Measurements from ENCODE around the gene CPEB4.
A peak's percentile ranks its signal among the peaks of the same experiment; 100 is the strongest.

CPEB4 gene

GRCh38 chr5:173972607-173972924 lies 84.4 kb downstream of the CPEB4 start:
- no peaks in the 10 kb centered on the region for H3K27me3 ChIP-seq (ENCODE audit: low read depth, low read length)
- H3K4me1 ChIP-seq (ENCODE audit: control insufficient read depth in 1 of 2, insufficient read depth in 2 of 2, low read length in 2 of 2), result peaks cover 0 to 5% of the 10 kb centered on the region in 2 donors
- H3K9me3 ChIP-seq (ENCODE audit: control insufficient read depth in 1 of 2, low read length in 2 of 2), result no peaks in the 10 kb centered on the region
- H3K4me3 ChIP-seq (ENCODE audit: low read depth in 1 of 2, low read length in 2 of 2), result peak overlapping the region; percentile 62 to 67
- H3K36me3 ChIP-seq (ENCODE audit: control insufficient read depth in 1 of 2, insufficient read depth in 2 of 2, low read length in 2 of 2), result no peaks in the 10 kb centered on the region
- no peak overlapping the region for H3K27ac ChIP-seq (ENCODE audit: low read length)

GRCh38 chr5:173972925-173973615 lies 84.9 kb downstream of the CPEB4 start:
- peaks cover 0 to 5% of the 10 kb centered on the region in 2 donors for H3K4me1 ChIP-seq (ENCODE audit: control insufficient read depth in 1 of 2, insufficient read depth in 2 of 2, low read length in 2 of 2)
- H3K4me3 ChIP-seq (ENCODE audit: low read depth in 1 of 2, low read length in 2 of 2), result peak overlapping the region; percentile 62 to 67
- no peaks in the 10 kb centered on the region for H3K36me3 ChIP-seq (ENCODE audit: control insufficient read depth in 1 of 2, insufficient read depth in 2 of 2, low read length in 2 of 2)
- peak overlapping the region; percentile 26 for H3K27ac ChIP-seq (ENCODE audit: low read length)
- H3K27me3 ChIP-seq (ENCODE audit: low read depth, low read length), result no peaks in the 10 kb centered on the region
- H3K9me3 ChIP-seq (ENCODE audit: control insufficient read depth in 1 of 2, low read length in 2 of 2), result no peaks in the 10 kb centered on the region

GRCh38 chr5:173973616-173973969 lies 85.4 kb downstream of the CPEB4 start:
- Histone ChIP-seq H3K4me1 (ENCODE audit: control insufficient read depth in 1 of 2, insufficient read depth in 2 of 2, low read length in 2 of 2) (peaks cover 0 to 5% of the 10 kb centered on the region in 2 donors), H3K27ac (ENCODE audit: low read length) (no peak overlapping the region), H3K4me3 (ENCODE audit: low read depth in 1 of 2, low read length in 2 of 2) (peak overlapping the region; percentile 62 to 67), H3K9me3 (ENCODE audit: control insufficient read depth in 1 of 2, low read length in 2 of 2) (no peaks in the 10 kb centered on the region), H3K27me3 (ENCODE audit: low read depth, low read length) (no peaks in the 10 kb centered on the region), H3K36me3 (ENCODE audit: control insufficient read depth in 1 of 2, insufficient read depth in 2 of 2, low read length in 2 of 2) (no peaks in the 10 kb centered on the region)

GRCh38 chr5:173974688-173975239 lies 86.6 kb downstream of the CPEB4 start:
- no peak overlapping the region for H3K27ac ChIP-seq (ENCODE audit: low read length)
- H3K27me3 ChIP-seq (ENCODE audit: low read depth, low read length), result no peaks in the 10 kb centered on the region
- peaks cover 0 to 5% of the 10 kb centered on the region in 2 donors for H3K4me1 ChIP-seq (ENCODE audit: control insufficient read depth in 1 of 2, insufficient read depth in 2 of 2, low read length in 2 of 2)
- no peak overlapping the region for H3K4me3 ChIP-seq (ENCODE audit: low read depth in 1 of 2, low read length in 2 of 2)
- H3K36me3 ChIP-seq (ENCODE audit: control insufficient read depth in 1 of 2, insufficient read depth in 2 of 2, low read length in 2 of 2), result no peaks in the 10 kb centered on the region
- H3K9me3 ChIP-seq (ENCODE audit: control insufficient read depth in 1 of 2, low read length in 2 of 2), result no peaks in the 10 kb centered on the region

- H3K9me3 ChIP-seq (ENCODE audit: control insufficient read depth in 1 of 2, low read length in 2 of 2), result peaks cover 0 to 3% of the 10 kb centered on the region in 2 donors
- H3K27ac ChIP-seq (ENCODE audit: low read length), result no peak overlapping the region
These were observed 93.1 kb downstream of the CPEB4 start for GRCh38 chr5:173981185-173981761.

GRCh38 chr5:173984218-173984617 lies 96.1 kb downstream of the CPEB4 start:
- Histone ChIP-seq H3K9me3 (ENCODE audit: control insufficient read depth in 1 of 2, low read length in 2 of 2) (peaks cover 0 to 3% of the 10 kb centered on the region in 2 donors), H3K4me3 (ENCODE audit: low read depth in 1 of 2, low read length in 2 of 2) (no peak overlapping the region), H3K27me3 (ENCODE audit: low read depth, low read length) (peaks cover 3% of the 10 kb centered on the region), H3K27ac (ENCODE audit: low read length) (no peak overlapping the region), H3K4me1 (ENCODE audit: control insufficient read depth in 1 of 2, insufficient read depth in 2 of 2, low read length in 2 of 2) (no peaks in the 10 kb centered on the region), H3K36me3 (ENCODE audit: control insufficient read depth in 1 of 2, insufficient read depth in 2 of 2, low read length in 2 of 2) (no peaks in the 10 kb centered on the region)

More at GRCh38 chr5:173981185-173981761, 93.1 kb downstream of the CPEB4 start:
- Histone ChIP-seq H3K4me3 (ENCODE audit: low read depth in 1 of 2, low read length in 2 of 2) (no peak overlapping the region), H3K36me3 (ENCODE audit: control insufficient read depth in 1 of 2, insufficient read depth in 2 of 2, low read length in 2 of 2) (no peaks in the 10 kb centered on the region), H3K4me1 (ENCODE audit: control insufficient read depth in 1 of 2, insufficient read depth in 2 of 2, low read length in 2 of 2) (no peaks in the 10 kb centered on the region), H3K27me3 (ENCODE audit: low read depth, low read length) (peaks cover 3% of the 10 kb centered on the region)

GRCh38 chr5:173988554-173989431 lies 100.6 kb downstream of the CPEB4 start, which contains the start of gene C5orf47:
TSS of gene C5orf47 (plus strand) at chr5:173989170. CDS start at chr5:173989264, 94 bp downstream.
- H3K4me1 ChIP-seq (ENCODE audit: control insufficient read depth in 1 of 2, insufficient read depth in 2 of 2, low read length in 2 of 2), result no peaks in the 10 kb centered on the region
- no peaks in the 10 kb centered on the region for H3K27me3 ChIP-seq (ENCODE audit: low read depth, low read length)
- H3K36me3 ChIP-seq (ENCODE audit: control insufficient read depth in 1 of 2, insufficient read depth in 2 of 2, low read length in 2 of 2), result no peaks in the 10 kb centered on the region
- H3K4me3 ChIP-seq (ENCODE audit: low read depth in 1 of 2, low read length in 2 of 2), result no peak within 1 kb of the TSS
- H3K27ac ChIP-seq (ENCODE audit: low read length), result no peak within 1 kb of the TSS
- H3K9me3 ChIP-seq (ENCODE audit: control insufficient read depth in 1 of 2, low read length in 2 of 2), result no peaks in the 10 kb centered on the region

GRCh38 chr5:173989432-173990082 lies 101.4 kb downstream of the CPEB4 start:
- Histone ChIP-seq H3K4me1 (ENCODE audit: control insufficient read depth in 1 of 2, insufficient read depth in 2 of 2, low read length in 2 of 2) (no peaks in the 10 kb centered on the region), H3K4me3 (ENCODE audit: low read depth in 1 of 2, low read length in 2 of 2) (no peak overlapping the region), H3K27ac (ENCODE audit: low read length) (no peak overlapping the region), H3K36me3 (ENCODE audit: control insufficient read depth in 1 of 2, insufficient read depth in 2 of 2, low read length in 2 of 2) (no peaks in the 10 kb centered on the region), H3K27me3 (ENCODE audit: low read depth, low read length) (no peaks in the 10 kb centered on the region), H3K9me3 (ENCODE audit: control insufficient read depth in 1 of 2, low read length in 2 of 2) (no peaks in the 10 kb centered on the region)

- Histone ChIP-seq H3K4me3 (ENCODE audit: low read depth in 1 of 2, low read length in 2 of 2) (no peak overlapping the region), H3K9me3 (ENCODE audit: control insufficient read depth in 1 of 2, low read length in 2 of 2) (no peaks in the 10 kb centered on the region), H3K36me3 (ENCODE audit: control insufficient read depth in 1 of 2, insufficient read depth in 2 of 2, low read length in 2 of 2) (no peaks in the 10 kb centered on the region), H3K27me3 (ENCODE audit: low read depth, low read length) (no peaks in the 10 kb centered on the region), H3K4me1 (ENCODE audit: control insufficient read depth in 1 of 2, insufficient read depth in 2 of 2, low read length in 2 of 2) (no peaks in the 10 kb centered on the region), H3K27ac (ENCODE audit: low read length) (no peak overlapping the region)
These were observed 109.2 kb downstream of the CPEB4 start for GRCh38 chr5:173997331-173997730.

GRCh38 chr5:173998531-173998930 lies 110.4 kb downstream of the CPEB4 start:
- H3K4me1 ChIP-seq (ENCODE audit: control insufficient read depth in 1 of 2, insufficient read depth in 2 of 2, low read length in 2 of 2), result no peaks in the 10 kb centered on the region
- H3K36me3 ChIP-seq (ENCODE audit: control insufficient read depth in 1 of 2, insufficient read depth in 2 of 2, low read length in 2 of 2), result no peaks in the 10 kb centered on the region
- no peak overlapping the region for H3K4me3 ChIP-seq (ENCODE audit: low read depth in 1 of 2, low read length in 2 of 2)
- no peaks in the 10 kb centered on the region for H3K9me3 ChIP-seq (ENCODE audit: control insufficient read depth in 1 of 2, low read length in 2 of 2)
- no peaks in the 10 kb centered on the region for H3K27me3 ChIP-seq (ENCODE audit: low read depth, low read length)
- H3K27ac ChIP-seq (ENCODE audit: low read length), result no peak overlapping the region

GRCh38 chr5:174000076-174000475 lies 111.9 kb downstream of the CPEB4 start:
- Histone ChIP-seq H3K27me3 (ENCODE audit: low read depth, low read length) (no peaks in the 10 kb centered on the region), H3K4me1 (ENCODE audit: control insufficient read depth in 1 of 2, insufficient read depth in 2 of 2, low read length in 2 of 2) (no peaks in the 10 kb centered on the region), H3K9me3 (ENCODE audit: control insufficient read depth in 1 of 2, low read length in 2 of 2) (no peaks in the 10 kb centered on the region), H3K4me3 (ENCODE audit: low read depth in 1 of 2, low read length in 2 of 2) (no peak overlapping the region), H3K27ac (ENCODE audit: low read length) (no peak overlapping the region), H3K36me3 (ENCODE audit: control insufficient read depth in 1 of 2, insufficient read depth in 2 of 2, low read length in 2 of 2) (no peaks in the 10 kb centered on the region)
